Measurements from ENCODE around the gene NCOA7. TPM values are rescaled to one million over a fixed set of nuclear protein-coding genes. Genes with fewer than 3 reads are reported as not detected.

Gene NCOA7
- total and polyA plus RNA-seq, 10 of the 15 experiments (the other 5 are each of a cell fraction or from before 2014, with no cell fraction given): 18.9 to 50.3 (median 34.2) TPM

GRCh38 chr6:125940247-125941041, 149.7 kb downstream of the NCOA7 start:
- no peak overlapping the region for H3K9ac ChIP-seq (ENCODE audit: control insufficient read depth, insufficient read depth, low read length)
- no peak overlapping the region for H3K4me3 ChIP-seq
- RAD21 ChIA-PET (ENCODE audit: unreplicated experiment): no interaction called here
- no peak overlapping the region for H3K27ac ChIP-seq (ENCODE audit: control insufficient read depth, insufficient read depth)
- POLR2A ChIA-PET: no interaction called here
- no peak overlapping the region for H3K4me2 ChIP-seq (ENCODE audit: control insufficient read depth, insufficient read depth)
- no peaks in the 10 kb centered on the region for H4K20me1 ChIP-seq (ENCODE audit: control insufficient read depth, insufficient read depth)
- H3K36me3 ChIP-seq (ENCODE audit: control insufficient read depth in 2 of 2, insufficient read depth in 2 of 2, low read length in 1 of 2): no peaks in the 10 kb centered on the region
- TF ChIP-seq KLF5 (IDR thresholded peaks at IDR 0.05; ENCODE audit: partially characterized antibody) (no peak), PKNOX1 (IDR thresholded peaks at IDR 0.05) (no peak), MEF2B (IDR thresholded peaks at IDR 0.05; ENCODE audit: partially characterized antibody, poor library complexity, severe bottlenecking) (no peak), STAT1 (conservative IDR thresholded peaks at IDR 0.05) (no peak), BCLAF1 (IDR thresholded peaks at IDR 0.05) (no peak), JUND (IDR thresholded peaks at IDR 0.05; ENCODE audit: low read depth, low read length) (no peak), ZNF207 (IDR thresholded peaks at IDR 0.05; ENCODE audit: borderline replicate concordance) (no peak), TAF1 (IDR thresholded peaks at IDR 0.05; ENCODE audit: borderline replicate concordance, low read depth, low read length) (no peak), CHD4 (IDR thresholded peaks at IDR 0.05) (no peak), ZNF274 (IDR thresholded peaks at IDR 0.05; ENCODE audit: insufficient read depth, insufficient read length) (no peak)
- TF ChIP-seq, protein P1, sequence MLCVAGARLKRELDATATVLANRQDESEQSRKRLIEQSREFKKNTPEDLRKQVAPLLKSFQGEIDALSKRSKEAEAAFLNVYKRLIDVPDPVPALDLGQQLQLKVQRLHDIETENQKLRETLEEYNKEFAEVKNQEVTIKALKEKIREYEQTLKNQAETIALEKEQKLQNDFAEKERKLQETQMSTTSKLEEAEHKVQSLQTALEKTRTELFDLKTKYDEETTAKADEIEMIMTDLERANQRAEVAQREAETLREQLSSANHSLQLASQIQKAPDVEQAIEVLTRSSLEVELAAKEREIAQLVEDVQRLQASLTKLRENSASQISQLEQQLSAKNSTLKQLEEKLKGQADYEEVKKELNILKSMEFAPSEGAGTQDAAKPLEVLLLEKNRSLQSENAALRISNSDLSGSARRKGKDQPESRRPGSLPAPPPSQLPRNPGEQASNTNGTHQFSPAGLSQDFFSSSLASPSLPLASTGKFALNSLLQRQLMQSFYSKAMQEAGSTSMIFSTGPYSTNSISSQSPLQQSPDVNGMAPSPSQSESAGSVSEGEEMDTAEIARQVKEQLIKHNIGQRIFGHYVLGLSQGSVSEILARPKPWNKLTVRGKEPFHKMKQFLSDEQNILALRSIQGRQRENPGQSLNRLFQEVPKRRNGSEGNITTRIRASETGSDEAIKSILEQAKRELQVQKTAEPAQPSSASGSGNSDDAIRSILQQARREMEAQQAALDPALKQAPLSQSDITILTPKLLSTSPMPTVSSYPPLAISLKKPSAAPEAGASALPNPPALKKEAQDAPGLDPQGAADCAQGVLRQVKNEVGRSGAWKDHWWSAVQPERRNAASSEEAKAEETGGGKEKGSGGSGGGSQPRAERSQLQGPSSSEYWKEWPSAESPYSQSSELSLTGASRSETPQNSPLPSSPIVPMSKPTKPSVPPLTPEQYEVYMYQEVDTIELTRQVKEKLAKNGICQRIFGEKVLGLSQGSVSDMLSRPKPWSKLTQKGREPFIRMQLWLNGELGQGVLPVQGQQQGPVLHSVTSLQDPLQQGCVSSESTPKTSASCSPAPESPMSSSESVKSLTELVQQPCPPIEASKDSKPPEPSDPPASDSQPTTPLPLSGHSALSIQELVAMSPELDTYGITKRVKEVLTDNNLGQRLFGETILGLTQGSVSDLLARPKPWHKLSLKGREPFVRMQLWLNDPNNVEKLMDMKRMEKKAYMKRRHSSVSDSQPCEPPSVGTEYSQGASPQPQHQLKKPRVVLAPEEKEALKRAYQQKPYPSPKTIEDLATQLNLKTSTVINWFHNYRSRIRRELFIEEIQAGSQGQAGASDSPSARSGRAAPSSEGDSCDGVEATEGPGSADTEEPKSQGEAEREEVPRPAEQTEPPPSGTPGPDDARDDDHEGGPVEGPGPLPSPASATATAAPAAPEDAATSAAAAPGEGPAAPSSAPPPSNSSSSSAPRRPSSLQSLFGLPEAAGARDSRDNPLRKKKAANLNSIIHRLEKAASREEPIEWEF (IDR thresholded peaks at IDR 0.05; ENCODE audit: insufficient replicate concordance, low read depth, low read length): no peak
- FAIRE-seq: no peak
- WGBS (ENCODE audit: insufficient coverage, insufficient replicate concordance, low lambda C conversion rate, missing lambda C conversion rate): 48% methylated on average over 5 of the region's 5 CpGs
- no peaks in the 10 kb centered on the region for H3K27me3 ChIP-seq (replicated peaks in 1 of 2; ENCODE audit: control insufficient read depth in 2 of 2, insufficient read depth in 2 of 2, low read length in 1 of 2)
- intact Hi-C loops (cut with micrococcal nuclease; ENCODE audit: unreplicated experiment) (no loop called here), in situ Hi-C loops (cut with MboI) (no loop called here)
- no peaks in the 10 kb centered on the region for H3K9me3 ChIP-seq (replicated peaks; ENCODE audit: control insufficient read depth, insufficient read depth, low read length)
- ATAC-seq: no peak
- CTCF ChIA-PET: interaction anchor here (0.6 to 1.9 kb wide), 4 partner anchors 21 to 368 kb away, joined by 3 to 5 read pairs (median 3); no protein-coding TSS in a partner anchor
- H2AFZ ChIP-seq (ENCODE audit: control insufficient read depth, low read depth, low read length): no peak overlapping the region
- SMC1A ChIA-PET (ENCODE audit: uncharacterized antibody, unreplicated experiment): interaction anchor here (0.9 to 1.7 kb wide), 4 partner anchors 17 to 129 kb away, joined by 3 to 5 read pairs (median 3); no protein-coding TSS in a partner anchor
- no peak for DNase-seq (ENCODE audit: low read depth, low spot score)
- no TSS peak for BruUV-seq (replicated peaks)
- no peaks in the 10 kb centered on the region for H3K4me1 ChIP-seq (ENCODE audit: control insufficient read depth, insufficient read depth, low read length)
- no peaks in the 10 kb centered on the region for H3K79me2 ChIP-seq (ENCODE audit: control insufficient read depth, insufficient read depth, low read length)

Data from GM12878 (cell line).